Liver (tissue), 9 donors: ENCODE results near the gene ITGB3. TPM values are rescaled to one million over a fixed set of nuclear protein-coding genes. Genes with fewer than 3 reads are reported as not detected.

Experiments used
- DNase-seq: peaks from one replicate; pipeline ENCODE4 v3.0.0-alpha.2; 2017; ENCODE audit warnings: low spot score
- H3K27ac ChIP-seq, 2 donors: one replicate each; pipeline ENCODE4 v1.7.0; 2013; ENCODE audit warnings: inconsistent platforms in 2 of 2, low read length in 2 of 2, control low read depth in 1 of 2, low read depth in 1 of 2, mild to moderate bottlenecking in 1 of 2
- H3K27me3 ChIP-seq, 4 donors: one replicate each; pipeline versions ENCODE4 v1.6.1 to v1.7.0; 2013; ENCODE audit warnings: low read length in 3 of 4, inconsistent platforms in 1 of 4, mild to moderate bottlenecking in 1 of 4, moderate library complexity in 1 of 4; ENCODE audit not compliant: control insufficient read depth in 4 of 4, insufficient read depth in 4 of 4
- H3K36me3 ChIP-seq, 4 donors: one replicate each; pipeline versions ENCODE4 v1.6.1 to v1.7.0; 2013; ENCODE audit warnings: low read length in 3 of 4, mild to moderate bottlenecking in 3 of 4, low read depth in 1 of 4, moderate library complexity in 1 of 4; ENCODE audit not compliant: control insufficient read depth in 4 of 4, insufficient read depth in 3 of 4
- H3K4me1 ChIP-seq, 4 donors: one replicate each; pipeline versions ENCODE4 v1.6.1 to v1.7.0; 2013; ENCODE audit warnings: low read length in 3 of 4, mild to moderate bottlenecking in 3 of 4, moderate library complexity in 1 of 4; ENCODE audit not compliant: control insufficient read depth in 4 of 4, insufficient read depth in 4 of 4
- H3K4me3 ChIP-seq, 3 donors: one replicate each; pipeline versions ENCODE4 v1.6.1 to v1.7.0; 2013; ENCODE audit warnings: low read length in 3 of 3, control low read depth in 1 of 3, low read depth in 1 of 3, mild to moderate bottlenecking in 1 of 3
- H3K9ac ChIP-seq, 2 donors: one replicate each; pipeline ENCODE4 v1.7.0; 2013; ENCODE audit warnings: low read length in 2 of 2, mild to moderate bottlenecking in 2 of 2, moderate library complexity in 2 of 2, control low read depth in 1 of 2, low read depth in 1 of 2
- H3K9me3 ChIP-seq, 4 donors: one replicate each; pipeline versions ENCODE4 v1.6.1 to v1.7.0; 2013; ENCODE audit warnings: low read length in 3 of 4; ENCODE audit not compliant: control insufficient read depth in 4 of 4
- ATF3 ChIP-seq: IDR thresholded peaks from 2 replicates; pipeline ENCODE4 v1.6.1; 2016; ENCODE audit warnings: antibody characterized with exemption
- EGR1 ChIP-seq, 2 donors: IDR thresholded peaks; 2 replicates each; pipeline ENCODE4 v1.6.1; 2016 to 2018; ENCODE audit warnings: antibody characterized with exemption in 2 of 2, low read depth in 2 of 2
- FOXA1 ChIP-seq: IDR thresholded peaks from 2 replicates; pipeline ENCODE4 v1.6.1; 2016; ENCODE audit warnings: antibody characterized with exemption
- FOXA2 ChIP-seq: IDR thresholded peaks from 2 replicates; pipeline ENCODE4 v1.6.1; 2016; ENCODE audit warnings: antibody characterized with exemption
- GABPA ChIP-seq, 2 donors: IDR thresholded peaks in 1 of 2; conservative IDR thresholded peaks in 1 of 2; 2 replicates each; pipeline ENCODE4 v1.6.1; 2016; ENCODE audit warnings: antibody characterized with exemption in 2 of 2, mild to moderate bottlenecking in 1 of 2, moderate library complexity in 1 of 2
- HNF4A ChIP-seq, 2 donors: conservative IDR thresholded peaks; 2 replicates each; pipeline ENCODE4 v1.6.1; 2016; ENCODE audit warnings: antibody characterized with exemption in 2 of 2, mild to moderate bottlenecking in 2 of 2
- HNF4G ChIP-seq: IDR thresholded peaks from 2 replicates; pipeline ENCODE4 v1.6.1; 2016; ENCODE audit warnings: antibody characterized with exemption
- JUND ChIP-seq, 2 donors: IDR thresholded peaks; 2 replicates each; pipeline ENCODE4 v1.6.1; 2016; ENCODE audit warnings: antibody characterized with exemption in 2 of 2
- NR2F2 ChIP-seq: IDR thresholded peaks from 2 replicates; pipeline ENCODE4 v1.6.1; 2016; ENCODE audit warnings: antibody characterized with exemption
- RAD21 ChIP-seq, 2 donors: IDR thresholded peaks; 2 replicates each; pipeline ENCODE4 v1.6.1; 2016; ENCODE audit warnings: antibody characterized with exemption in 2 of 2, mild to moderate bottlenecking in 2 of 2
- RXRA ChIP-seq, 2 donors: IDR thresholded peaks; 2 replicates each; pipeline ENCODE4 v1.6.1; 2017 to 2018; ENCODE audit warnings: antibody characterized with exemption in 2 of 2, mild to moderate bottlenecking in 1 of 2
- SP1 ChIP-seq: IDR thresholded peaks from 2 replicates; pipeline ENCODE4 v1.6.1; 2018; ENCODE audit warnings: antibody characterized with exemption, mild to moderate bottlenecking
- TAF1 ChIP-seq: conservative IDR thresholded peaks from 2 replicates; pipeline ENCODE4 v1.6.1; 2016; ENCODE audit warnings: antibody characterized with exemption, mild to moderate bottlenecking
- YY1 ChIP-seq: IDR thresholded peaks from 2 replicates; pipeline ENCODE4 v1.6.1; 2016; ENCODE audit warnings: antibody characterized with exemption, mild to moderate bottlenecking
- WGBS: extraction: QIAGEN DNeasy Blood & Tissue Kit; methylation state at CpG from one replicate; pipeline ENCODE4 v1.1.7; 2013; 5-methylcytosine and 5-hydroxymethylcytosine counted together
- polyA plus RNA-seq, 2 donors: library from polyadenylated mRNA; stranded (reverse) in 1 of 2; unstranded in 1 of 2; fragments of 200-250 nt in 1 of 2; fragments of >200 nt in 1 of 2; fragmentation: Nextera tagmentation in 1 of 2; extraction: Ambion mirVana in 1 of 2; gene quantifications; one replicate each; pipeline versions ENCODE4 v1.2.1 to v1.2.3, GENCODE V29; 2013 to 2015
- total RNA-seq, 2 donors: library from RNA; depleted of rRNA; stranded (reverse); fragments of >200 nt; gene quantifications; one replicate each; pipeline ENCODE4 v1.2.3, GENCODE V29; 2014
- TF ChIP-seq, protein P1 (sequence below): IDR thresholded peaks from 2 replicates; pipeline ENCODE4 v1.6.1; 2016; ENCODE audit warnings: antibody characterized with exemption
- TF ChIP-seq, protein P2 (sequence below): IDR thresholded peaks from 2 replicates; pipeline ENCODE4 v1.6.1; 2016; ENCODE audit warnings: antibody characterized with exemption, mild to moderate bottlenecking
- TF ChIP-seq, protein P3 (sequence below): IDR thresholded peaks from 2 replicates; pipeline ENCODE4 v1.6.1; 2016; ENCODE audit warnings: antibody characterized with exemption
- TF ChIP-seq, protein P4 (sequence below): fragments of 150-350 bp; IDR thresholded peaks from 2 replicates; pipeline ENCODE4 v1.5.1; 2017; ENCODE audit warnings: improper control_type of control experiment, low read depth, low read length; ENCODE audit not compliant: missing input control
- donor health status: healthy.
- donor health status: healthy.
- donor health status: healthy.
- donor health status: healthy.
- donor health status: healthy.

Gene ITGB3
- total and polyA plus RNA-seq, 4 donors = 0.47 to 33.4 (median 3.8) TPM

DNA sequence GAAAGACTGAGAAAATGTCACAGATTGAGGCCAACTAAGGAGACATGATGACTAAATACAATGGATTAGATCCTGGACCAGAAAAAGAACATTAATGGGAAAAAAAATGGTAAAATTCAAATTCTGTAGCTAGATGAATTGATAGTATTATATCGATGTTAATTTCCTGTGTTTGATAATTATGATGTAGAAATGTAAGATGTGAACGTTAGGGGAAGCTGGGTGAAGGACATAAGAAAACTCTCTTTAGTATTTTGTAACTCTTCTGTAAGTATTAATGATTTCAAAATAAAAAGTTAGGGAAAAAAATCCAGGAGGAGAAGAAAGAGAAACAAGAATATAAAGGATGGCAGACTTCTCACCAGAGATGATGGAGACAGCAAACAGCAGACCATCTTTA is 2.8 kb upstream of the ITGB3 start:
- 90% methylated on average over 2 of the region's 2 CpGs for WGBS

More for the DNA sequence above, 2.8 kb upstream of the ITGB3 start:
- H3K27me3 ChIP-seq = no peaks in the 10 kb centered on the region
- no peak overlapping the region for H3K4me3 ChIP-seq
- no peak overlapping the region for H3K9ac ChIP-seq
- no peaks in the 10 kb centered on the region for H3K36me3 ChIP-seq
- H3K27ac ChIP-seq = no peak overlapping the region
- TF ChIP-seq, protein P1, sequence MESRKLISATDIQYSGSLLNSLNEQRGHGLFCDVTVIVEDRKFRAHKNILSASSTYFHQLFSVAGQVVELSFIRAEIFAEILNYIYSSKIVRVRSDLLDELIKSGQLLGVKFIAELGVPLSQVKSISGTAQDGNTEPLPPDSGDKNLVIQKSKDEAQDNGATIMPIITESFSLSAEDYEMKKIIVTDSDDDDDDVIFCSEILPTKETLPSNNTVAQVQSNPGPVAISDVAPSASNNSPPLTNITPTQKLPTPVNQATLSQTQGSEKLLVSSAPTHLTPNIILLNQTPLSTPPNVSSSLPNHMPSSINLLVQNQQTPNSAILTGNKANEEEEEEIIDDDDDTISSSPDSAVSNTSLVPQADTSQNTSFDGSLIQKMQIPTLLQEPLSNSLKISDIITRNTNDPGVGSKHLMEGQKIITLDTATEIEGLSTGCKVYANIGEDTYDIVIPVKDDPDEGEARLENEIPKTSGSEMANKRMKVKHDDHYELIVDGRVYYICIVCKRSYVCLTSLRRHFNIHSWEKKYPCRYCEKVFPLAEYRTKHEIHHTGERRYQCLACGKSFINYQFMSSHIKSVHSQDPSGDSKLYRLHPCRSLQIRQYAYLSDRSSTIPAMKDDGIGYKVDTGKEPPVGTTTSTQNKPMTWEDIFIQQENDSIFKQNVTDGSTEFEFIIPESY = no peak
- TF ChIP-seq, protein P2, sequence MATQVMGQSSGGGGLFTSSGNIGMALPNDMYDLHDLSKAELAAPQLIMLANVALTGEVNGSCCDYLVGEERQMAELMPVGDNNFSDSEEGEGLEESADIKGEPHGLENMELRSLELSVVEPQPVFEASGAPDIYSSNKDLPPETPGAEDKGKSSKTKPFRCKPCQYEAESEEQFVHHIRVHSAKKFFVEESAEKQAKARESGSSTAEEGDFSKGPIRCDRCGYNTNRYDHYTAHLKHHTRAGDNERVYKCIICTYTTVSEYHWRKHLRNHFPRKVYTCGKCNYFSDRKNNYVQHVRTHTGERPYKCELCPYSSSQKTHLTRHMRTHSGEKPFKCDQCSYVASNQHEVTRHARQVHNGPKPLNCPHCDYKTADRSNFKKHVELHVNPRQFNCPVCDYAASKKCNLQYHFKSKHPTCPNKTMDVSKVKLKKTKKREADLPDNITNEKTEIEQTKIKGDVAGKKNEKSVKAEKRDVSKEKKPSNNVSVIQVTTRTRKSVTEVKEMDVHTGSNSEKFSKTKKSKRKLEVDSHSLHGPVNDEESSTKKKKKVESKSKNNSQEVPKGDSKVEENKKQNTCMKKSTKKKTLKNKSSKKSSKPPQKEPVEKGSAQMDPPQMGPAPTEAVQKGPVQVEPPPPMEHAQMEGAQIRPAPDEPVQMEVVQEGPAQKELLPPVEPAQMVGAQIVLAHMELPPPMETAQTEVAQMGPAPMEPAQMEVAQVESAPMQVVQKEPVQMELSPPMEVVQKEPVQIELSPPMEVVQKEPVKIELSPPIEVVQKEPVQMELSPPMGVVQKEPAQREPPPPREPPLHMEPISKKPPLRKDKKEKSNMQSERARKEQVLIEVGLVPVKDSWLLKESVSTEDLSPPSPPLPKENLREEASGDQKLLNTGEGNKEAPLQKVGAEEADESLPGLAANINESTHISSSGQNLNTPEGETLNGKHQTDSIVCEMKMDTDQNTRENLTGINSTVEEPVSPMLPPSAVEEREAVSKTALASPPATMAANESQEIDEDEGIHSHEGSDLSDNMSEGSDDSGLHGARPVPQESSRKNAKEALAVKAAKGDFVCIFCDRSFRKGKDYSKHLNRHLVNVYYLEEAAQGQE = no peak
- TF ChIP-seq, protein P3, sequence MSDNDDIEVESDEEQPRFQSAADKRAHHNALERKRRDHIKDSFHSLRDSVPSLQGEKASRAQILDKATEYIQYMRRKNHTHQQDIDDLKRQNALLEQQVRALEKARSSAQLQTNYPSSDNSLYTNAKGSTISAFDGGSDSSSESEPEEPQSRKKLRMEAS = no peak
- TF ChIP-seq EGR1 (IDR thresholded peaks at IDR 0.05; ENCODE audit: low read depth in 2 of 2) (no peak), SP1 (no peak), ATF3 (no peak), FOXA2 (no peak), GABPA (IDR thresholded peaks at IDR 0.05 in 1 of 2, conservative IDR thresholded peaks at IDR 0.05 in 1 of 2) (no peak), NR2F2 (no peak), RAD21 (IDR thresholded peaks at IDR 0.05) (no peak), HNF4A (conservative IDR thresholded peaks at IDR 0.05) (no peak), YY1 (no peak), HNF4G (no peak), FOXA1 (no peak), RXRA (IDR thresholded peaks at IDR 0.05) (no peak), JUND (IDR thresholded peaks at IDR 0.05) (no peak), TAF1 (no peak)
- TF ChIP-seq, protein P4, sequence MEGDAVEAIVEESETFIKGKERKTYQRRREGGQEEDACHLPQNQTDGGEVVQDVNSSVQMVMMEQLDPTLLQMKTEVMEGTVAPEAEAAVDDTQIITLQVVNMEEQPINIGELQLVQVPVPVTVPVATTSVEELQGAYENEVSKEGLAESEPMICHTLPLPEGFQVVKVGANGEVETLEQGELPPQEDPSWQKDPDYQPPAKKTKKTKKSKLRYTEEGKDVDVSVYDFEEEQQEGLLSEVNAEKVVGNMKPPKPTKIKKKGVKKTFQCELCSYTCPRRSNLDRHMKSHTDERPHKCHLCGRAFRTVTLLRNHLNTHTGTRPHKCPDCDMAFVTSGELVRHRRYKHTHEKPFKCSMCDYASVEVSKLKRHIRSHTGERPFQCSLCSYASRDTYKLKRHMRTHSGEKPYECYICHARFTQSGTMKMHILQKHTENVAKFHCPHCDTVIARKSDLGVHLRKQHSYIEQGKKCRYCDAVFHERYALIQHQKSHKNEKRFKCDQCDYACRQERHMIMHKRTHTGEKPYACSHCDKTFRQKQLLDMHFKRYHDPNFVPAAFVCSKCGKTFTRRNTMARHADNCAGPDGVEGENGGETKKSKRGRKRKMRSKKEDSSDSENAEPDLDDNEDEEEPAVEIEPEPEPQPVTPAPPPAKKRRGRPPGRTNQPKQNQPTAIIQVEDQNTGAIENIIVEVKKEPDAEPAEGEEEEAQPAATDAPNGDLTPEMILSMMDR = no peak
- H3K9me3 ChIP-seq = no peaks in the 10 kb centered on the region
- no peak for DNase-seq
- peaks cover 3 to 23% (median 21%) of the 10 kb centered on the region in 4 donors for H3K4me1 ChIP-seq
